Measurements from ENCODE around the gene NME5. TPM values are rescaled to one million over a fixed set of nuclear protein-coding genes. Genes with fewer than 3 reads are reported as not detected.
"Not testable (repeated sequence)": the region's sequence is repeated elsewhere in the genome, so short reads cannot be mapped to it uniquely, and the experiment has no call there.

The NME5 gene
- total RNA-seq, 1 donor from 2014 or later, result 0.53 TPM

- Histone ChIP-seq H3K36me3 (ENCODE audit: control insufficient read depth, insufficient read depth, low read length) (peaks cover 35% of the 10 kb centered on the region), H3K27me3 (ENCODE audit: control insufficient read depth, insufficient read depth, low read length) (no peaks in the 10 kb centered on the region), H3K4me3 (ENCODE audit: low read depth, low read length) (no peak overlapping the region)
- FAIRE-seq, result no peak
- TF ChIP-seq CTCF (IDR thresholded peaks at IDR 0.05; ENCODE audit: insufficient read depth, low read length, severe bottlenecking), result no peak
- DNase-seq (ENCODE audit: low read depth), result no peak
Measured at GRCh38 chr5:138169124-138169523, 29.9 kb upstream of the NME5 start.

- no peak for FAIRE-seq
- peaks cover 34% of the 10 kb centered on the region for H3K36me3 ChIP-seq (ENCODE audit: control insufficient read depth, insufficient read depth, low read length)
- H3K27me3 ChIP-seq (ENCODE audit: control insufficient read depth, insufficient read depth, low read length), result no peaks in the 10 kb centered on the region
- no peak for TF ChIP-seq CTCF (IDR thresholded peaks at IDR 0.05; ENCODE audit: insufficient read depth, low read length, severe bottlenecking)
- DNase-seq (ENCODE audit: low read depth), result no peak
- no peak overlapping the region for H3K4me3 ChIP-seq (ENCODE audit: low read depth, low read length)
Measured at GRCh38 chr5:138163721-138164120, 24.5 kb upstream of the NME5 start.

GRCh38 chr5:138160706-138161105 is 21.5 kb upstream of the NME5 start:
- TF ChIP-seq CTCF (IDR thresholded peaks at IDR 0.05; ENCODE audit: insufficient read depth, low read length, severe bottlenecking), result no peak
- no peak for DNase-seq (ENCODE audit: low read depth)
- Histone ChIP-seq H3K4me3 (ENCODE audit: low read depth, low read length) (no peak overlapping the region), H3K36me3 (ENCODE audit: control insufficient read depth, insufficient read depth, low read length) (peaks cover 27% of the 10 kb centered on the region), H3K27me3 (ENCODE audit: control insufficient read depth, insufficient read depth, low read length) (no peaks in the 10 kb centered on the region)
- FAIRE-seq, result no peak

GRCh38 chr5:138159666-138160065 is 20.4 kb upstream of the NME5 start:
- H3K36me3 ChIP-seq (ENCODE audit: control insufficient read depth, insufficient read depth, low read length), result peaks cover 22% of the 10 kb centered on the region
- no peak for FAIRE-seq
- no peak for TF ChIP-seq CTCF (IDR thresholded peaks at IDR 0.05; ENCODE audit: insufficient read depth, low read length, severe bottlenecking)

GRCh38 chr5:138157626-138158025 is 18.4 kb upstream of the NME5 start:
- H3K27me3 ChIP-seq (ENCODE audit: control insufficient read depth, insufficient read depth, low read length), result no peaks in the 10 kb centered on the region
- peaks cover 11% of the 10 kb centered on the region for H3K36me3 ChIP-seq (ENCODE audit: control insufficient read depth, insufficient read depth, low read length)
- no peak for TF ChIP-seq CTCF (IDR thresholded peaks at IDR 0.05; ENCODE audit: insufficient read depth, low read length, severe bottlenecking)
- DNase-seq (ENCODE audit: low read depth) (no peak), FAIRE-seq (no peak)
- H3K4me3 ChIP-seq (ENCODE audit: low read depth, low read length), result no peak overlapping the region

More at GRCh38 chr5:138159666-138160065, 20.4 kb upstream of the NME5 start:
- no peak for DNase-seq (ENCODE audit: low read depth)
- Histone ChIP-seq H3K27me3 (ENCODE audit: control insufficient read depth, insufficient read depth, low read length) (no peaks in the 10 kb centered on the region), H3K4me3 (ENCODE audit: low read depth, low read length) (no peak overlapping the region)

GRCh38 chr5:138155977-138156376 is 16.7 kb upstream of the NME5 start:
- H3K4me3 ChIP-seq (ENCODE audit: low read depth, low read length); DNase-seq (ENCODE audit: low read depth); H3K36me3 ChIP-seq (ENCODE audit: control insufficient read depth, insufficient read depth, low read length); H3K27me3 ChIP-seq (ENCODE audit: control insufficient read depth, insufficient read depth, low read length); FAIRE-seq: not testable (repeated sequence)
